Spleen (tissue), 7 donors: ENCODE measurements around the gene SRP68.

Experiments
- POLR2A ChIP-seq, 3 donors: fragments of 450-650 bp; IDR thresholded peaks; one replicate each; pipeline ENCODE4 v1.5.1; 2017; ENCODE audit warnings: antibody characterized with exemption in 3 of 3, mild to moderate bottlenecking in 1 of 3
- TF ChIP-seq, protein P1 (sequence below), 11 experiments: fragments of 200-600 bp in 7 of 11; fragments of 450-650 bp in 4 of 11; sonication (generic) in 4 of 11; IDR thresholded peaks in 8 of 11; conservative IDR thresholded peaks in 3 of 11; 1 replicate in 7 of 11; 2 replicates in 4 of 11; pipeline versions ENCODE4 v1.4.0 to v1.8.0; 2016 to 2021; ENCODE audit warnings: antibody characterized with exemption in 11 of 11, inconsistent platforms in 4 of 11, mild to moderate bottlenecking in 1 of 11
- donor health status: DM: no; HTN: no; CAD: no; lungs with moderate emphysema.
- donor health status: DM: no; HTN: no; CAD: no.
- donor health status: DM: no; HTN: no; CAD: no.

DNA sequence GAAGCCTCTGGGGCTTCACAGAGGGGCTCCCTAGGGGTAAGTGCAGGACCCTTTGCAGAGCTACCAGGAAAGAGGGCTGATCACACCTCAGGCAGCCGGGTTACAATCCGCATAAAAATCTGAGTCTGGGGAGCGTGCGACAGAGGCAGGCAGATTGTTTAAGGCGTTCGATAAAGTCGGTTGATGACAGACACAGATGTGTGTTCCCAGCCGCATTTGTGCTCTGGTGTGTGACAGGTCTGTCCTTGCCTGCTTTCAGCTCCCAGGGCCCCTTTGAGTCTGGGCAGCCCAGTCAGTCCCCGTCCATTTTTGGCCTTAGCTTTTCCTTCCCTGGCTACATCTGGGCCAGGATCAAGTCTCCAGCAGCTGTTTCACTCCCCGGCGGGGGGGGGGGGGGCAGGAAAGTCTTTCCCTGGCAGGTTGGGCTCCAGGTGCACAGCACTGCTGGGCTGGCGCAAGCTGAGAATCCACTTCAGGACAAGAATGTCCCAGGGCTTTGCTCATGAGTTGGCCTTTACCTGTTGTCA, 5.3 kb upstream of the SRP68 start:
- TF ChIP-seq, protein P1, sequence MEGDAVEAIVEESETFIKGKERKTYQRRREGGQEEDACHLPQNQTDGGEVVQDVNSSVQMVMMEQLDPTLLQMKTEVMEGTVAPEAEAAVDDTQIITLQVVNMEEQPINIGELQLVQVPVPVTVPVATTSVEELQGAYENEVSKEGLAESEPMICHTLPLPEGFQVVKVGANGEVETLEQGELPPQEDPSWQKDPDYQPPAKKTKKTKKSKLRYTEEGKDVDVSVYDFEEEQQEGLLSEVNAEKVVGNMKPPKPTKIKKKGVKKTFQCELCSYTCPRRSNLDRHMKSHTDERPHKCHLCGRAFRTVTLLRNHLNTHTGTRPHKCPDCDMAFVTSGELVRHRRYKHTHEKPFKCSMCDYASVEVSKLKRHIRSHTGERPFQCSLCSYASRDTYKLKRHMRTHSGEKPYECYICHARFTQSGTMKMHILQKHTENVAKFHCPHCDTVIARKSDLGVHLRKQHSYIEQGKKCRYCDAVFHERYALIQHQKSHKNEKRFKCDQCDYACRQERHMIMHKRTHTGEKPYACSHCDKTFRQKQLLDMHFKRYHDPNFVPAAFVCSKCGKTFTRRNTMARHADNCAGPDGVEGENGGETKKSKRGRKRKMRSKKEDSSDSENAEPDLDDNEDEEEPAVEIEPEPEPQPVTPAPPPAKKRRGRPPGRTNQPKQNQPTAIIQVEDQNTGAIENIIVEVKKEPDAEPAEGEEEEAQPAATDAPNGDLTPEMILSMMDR (IDR thresholded peaks at IDR 0.05 in 8 of 11, conservative IDR thresholded peaks at IDR 0.05 in 3 of 11) = no peak
- TF ChIP-seq POLR2A (IDR thresholded peaks at IDR 0.05) = no peak
